GM21528 (cell line): ENCODE results near the gene ARMH4.

Source experiments
- ATAC-seq: cut with Tn5 transposase; IDR thresholded peaks from one replicate; pipeline ENCODE4 v1.9.1; 2021; ENCODE audit warnings: mild to moderate bottlenecking, moderate library complexity; ENCODE audit not compliant: unreplicated experiment, low FRiP score

ARMH4 gene

DNA sequence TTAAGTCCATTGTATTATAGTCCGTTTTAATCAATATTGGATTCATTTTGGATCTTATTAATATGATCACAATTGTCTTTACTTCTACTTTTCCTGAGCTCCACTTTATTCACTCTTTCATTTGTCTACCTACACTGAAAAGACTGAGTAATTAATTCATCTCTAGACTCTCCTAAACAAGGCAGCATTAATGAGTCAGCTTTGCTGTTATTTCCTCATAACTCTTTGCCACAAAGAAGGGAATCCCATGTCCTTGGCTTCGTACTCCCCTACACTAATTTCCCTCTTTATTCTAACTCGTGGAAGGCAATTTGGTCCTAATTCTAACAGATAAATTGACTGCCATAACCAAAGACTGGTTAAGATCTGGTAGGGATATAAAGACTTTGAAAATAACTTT, 91.9 kb downstream of the ARMH4 start:
- no peak for ATAC-seq

DNA sequence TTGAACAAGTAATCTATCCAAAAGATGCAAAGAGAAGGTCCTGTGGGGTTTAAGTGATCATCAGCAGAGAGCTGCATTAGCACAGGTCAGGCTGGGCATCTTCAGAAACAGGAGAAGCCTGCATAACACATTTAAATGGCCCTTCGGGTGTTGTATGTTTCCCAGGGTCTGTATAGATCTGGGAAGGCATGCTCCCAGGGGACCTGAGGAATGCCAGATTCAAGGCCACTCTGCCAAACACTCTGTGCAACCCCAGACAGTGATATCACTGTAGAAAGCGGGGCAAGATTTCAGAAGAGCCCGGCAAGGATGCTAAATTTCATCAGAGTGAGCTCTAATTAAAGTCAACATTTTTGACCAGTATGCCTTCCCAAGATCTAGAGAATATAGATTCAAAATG, 92.9 kb downstream of the ARMH4 start:
- no peak for ATAC-seq

DNA sequence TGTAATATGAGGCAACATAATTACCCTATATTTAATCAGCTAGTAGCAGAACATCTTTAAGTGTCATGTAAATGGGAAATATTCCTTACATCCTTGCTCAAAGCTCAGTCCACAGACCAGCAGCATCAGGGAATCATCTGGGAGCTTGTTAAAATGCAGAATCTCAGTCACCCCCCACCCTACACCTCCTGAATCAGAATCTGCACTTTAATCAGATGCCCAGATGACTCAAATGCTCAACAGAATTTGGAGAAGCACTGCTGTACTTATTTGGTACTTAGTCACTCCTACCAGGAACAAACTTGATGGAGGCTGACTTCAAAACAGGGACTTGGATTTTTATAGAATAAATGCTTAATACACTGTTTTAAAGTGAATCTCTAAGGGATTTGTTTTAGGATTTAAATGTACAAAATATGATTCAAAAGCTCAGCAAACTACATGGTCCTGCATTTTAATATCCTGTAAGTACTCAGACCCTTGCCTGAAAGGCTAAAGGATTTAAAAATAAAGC, 96.5 kb downstream of the ARMH4 start:
- ATAC-seq, result no peak

GRCh38 chr14:58054100-58054499, 97.9 kb downstream of the ARMH4 start:
- ATAC-seq, result no peak

GRCh38 chr14:58048219-58048618, 103.8 kb downstream of the ARMH4 start:
- no peak for ATAC-seq

DNA sequence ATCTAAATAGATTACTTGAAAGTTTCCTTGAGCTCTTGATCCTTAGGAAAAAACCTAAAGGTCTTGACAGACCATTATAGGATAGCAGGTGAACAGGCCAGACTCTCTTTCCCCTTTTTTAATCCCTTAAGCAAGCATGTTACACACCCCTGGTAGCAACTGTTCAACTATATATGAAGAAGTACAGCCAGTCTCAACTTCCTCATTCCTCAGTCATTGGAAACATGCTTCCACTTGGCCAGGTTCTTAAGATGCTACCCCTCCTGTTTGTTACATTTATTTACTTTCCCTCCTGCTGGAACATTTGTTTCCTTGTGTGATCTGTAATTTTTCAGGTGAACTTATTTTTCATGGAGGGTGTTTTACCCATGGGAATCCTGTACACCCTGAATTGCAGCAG, 124.1 kb downstream of the ARMH4 start:
- ATAC-seq, result no peak

DNA sequence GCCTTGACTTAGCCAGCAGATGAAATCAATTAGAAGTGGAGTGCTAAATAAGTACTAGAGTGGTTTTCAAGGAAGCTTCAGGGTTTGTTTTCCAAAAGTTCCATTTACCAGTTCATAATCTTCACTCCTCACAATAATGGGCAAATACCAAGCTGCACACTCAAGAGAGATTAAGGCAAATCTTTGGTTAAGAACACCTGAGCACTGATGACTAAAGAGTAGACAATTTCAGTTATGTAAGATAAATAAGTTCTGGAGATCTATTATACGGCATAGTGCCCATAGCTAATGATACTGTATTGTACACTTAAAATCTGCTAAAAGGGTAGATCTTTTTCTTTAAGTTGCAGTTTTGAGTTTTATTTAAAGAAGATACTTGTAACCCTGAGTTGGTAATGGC, 125.0 kb downstream of the ARMH4 start:
- ATAC-seq, result no peak

- ATAC-seq, result no peak
Observed at GRCh38 chr14:58026219-58026618, 125.8 kb downstream of the ARMH4 start.

- no peak for ATAC-seq
Observed at GRCh38 chr14:58014778-58015177, 137.2 kb downstream of the ARMH4 start.

GRCh38 chr14:58002618-58003017, 149.4 kb downstream of the ARMH4 start:
- no peak for ATAC-seq

- no peak for ATAC-seq
Observed at GRCh38 chr14:57999979-58000378, 152.0 kb downstream of the ARMH4 start.

DNA sequence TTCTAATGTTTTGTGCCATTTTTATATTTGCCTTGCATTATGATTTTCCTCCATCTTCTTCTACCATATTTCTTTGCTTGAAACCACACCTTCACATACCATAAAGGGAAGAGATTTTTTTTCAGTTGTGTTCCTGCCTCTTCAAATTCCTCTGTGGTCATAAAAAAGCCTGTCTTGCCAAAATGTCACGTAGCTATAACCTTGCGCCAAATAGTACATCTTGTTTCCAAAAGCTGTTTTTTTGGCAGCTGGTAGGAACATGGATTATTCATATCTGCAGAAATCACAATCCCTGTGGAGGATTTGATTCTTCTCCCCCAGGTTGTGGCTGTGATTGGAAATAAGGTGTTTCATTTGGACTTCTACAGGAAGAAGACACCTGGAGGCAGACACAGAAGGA, 152.5 kb downstream of the ARMH4 start:
- no peak for ATAC-seq

DNA sequence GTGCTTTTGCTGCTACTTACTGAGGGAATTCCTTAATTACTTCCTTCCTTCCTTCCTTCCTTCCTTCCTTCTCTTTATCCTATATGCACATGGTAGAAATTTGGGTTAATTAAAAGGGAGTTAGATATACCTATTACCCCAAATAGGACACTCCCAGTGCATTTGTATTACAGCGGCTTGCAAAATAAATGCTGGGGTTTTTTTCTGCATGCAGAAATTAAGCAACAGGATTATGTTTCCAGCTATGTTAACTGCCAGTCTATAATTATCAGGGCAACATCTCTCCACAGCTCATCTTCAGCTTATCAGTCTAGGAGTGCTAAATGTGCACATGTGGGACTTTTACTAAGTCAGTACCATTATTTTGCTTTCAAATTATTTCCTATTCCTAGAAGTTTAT, 153.2 kb downstream of the ARMH4 start:
- no peak for ATAC-seq

GRCh38 chr14:57991353-57991752, 160.7 kb downstream of the ARMH4 start:
- ATAC-seq, result no peak

DNA sequence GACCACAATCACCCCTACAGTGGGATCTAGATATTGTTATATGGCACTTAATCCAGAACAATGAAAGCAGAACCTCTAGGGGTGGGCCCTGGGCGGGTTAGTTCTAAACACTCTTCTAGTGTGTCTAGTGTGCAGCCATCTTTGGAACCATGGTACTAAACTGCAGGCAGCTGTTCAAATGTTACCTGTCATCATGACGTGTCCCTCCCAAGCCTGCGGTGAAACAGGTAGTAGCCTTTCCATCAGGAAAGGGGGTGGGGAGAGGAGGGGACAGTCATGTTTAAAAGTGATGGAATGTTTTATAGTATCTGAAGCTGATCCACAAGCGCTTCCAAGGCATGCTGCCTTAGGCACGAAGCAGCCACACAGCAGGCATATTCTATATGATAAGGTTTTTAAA, 163.6 kb downstream of the ARMH4 start:
- no peak for ATAC-seq

- no peak for ATAC-seq
Observed at GRCh38 chr14:57987596-57988300, 164.3 kb downstream of the ARMH4 start.

DNA sequence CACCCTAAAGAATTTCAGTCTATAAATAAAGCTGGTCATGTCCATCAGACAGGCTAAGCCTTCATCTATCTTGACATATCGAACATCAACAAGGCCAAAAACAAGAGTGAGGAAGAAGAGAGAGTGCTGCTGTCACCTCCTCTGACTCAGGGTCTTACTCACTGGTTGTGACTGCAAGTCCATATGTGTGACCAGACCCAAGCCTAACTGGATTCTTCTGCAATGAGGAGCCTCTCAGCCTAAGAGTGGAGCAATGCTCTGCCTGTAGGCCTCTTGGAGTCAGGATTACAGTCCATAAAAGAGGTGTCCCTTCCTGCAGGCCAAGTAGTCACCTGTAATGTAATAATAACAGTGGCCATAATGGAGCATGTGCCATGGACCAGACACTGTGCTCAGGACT, 165.0 kb downstream of the ARMH4 start:
- ATAC-seq, result no peak

DNA sequence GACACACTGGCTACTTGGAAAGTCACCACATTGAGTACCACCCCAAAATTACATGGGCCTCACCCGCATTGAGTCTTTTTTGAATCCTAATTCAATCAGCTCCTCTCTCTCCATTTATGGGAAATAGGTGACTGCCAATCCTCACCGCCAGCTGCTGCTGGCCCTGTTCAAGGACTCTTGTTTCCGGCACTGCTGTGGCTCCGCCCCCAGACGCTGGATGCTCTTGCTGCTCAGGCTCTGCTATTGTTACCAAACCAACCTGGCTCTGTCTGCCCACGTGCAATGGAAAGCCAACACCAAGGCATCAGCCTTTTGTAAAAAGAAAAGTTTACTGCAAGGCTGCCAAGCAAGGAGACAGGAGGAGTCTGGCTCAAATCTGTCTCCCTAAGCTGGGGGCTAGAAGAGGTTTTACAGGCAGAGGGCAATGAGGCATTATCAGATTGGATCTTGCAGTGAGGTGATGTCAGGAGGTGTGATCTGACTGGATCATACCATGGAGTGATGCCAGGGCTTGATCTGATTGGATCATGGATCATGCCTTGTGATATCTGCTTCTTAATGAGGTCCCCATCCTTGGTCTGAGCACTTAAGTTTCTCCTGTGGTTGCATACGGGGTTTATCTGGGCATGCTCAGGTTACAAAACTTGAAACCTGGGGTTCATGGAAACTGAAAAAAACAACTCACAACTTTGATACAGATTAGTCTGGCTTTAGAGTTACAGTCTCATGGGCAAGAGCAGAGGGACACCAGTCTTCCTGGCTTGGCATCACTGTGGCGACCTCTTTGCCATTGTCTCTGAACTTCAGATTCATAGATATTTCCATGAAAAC, 169.0 kb downstream of the ARMH4 start:
- no peak for ATAC-seq

DNA sequence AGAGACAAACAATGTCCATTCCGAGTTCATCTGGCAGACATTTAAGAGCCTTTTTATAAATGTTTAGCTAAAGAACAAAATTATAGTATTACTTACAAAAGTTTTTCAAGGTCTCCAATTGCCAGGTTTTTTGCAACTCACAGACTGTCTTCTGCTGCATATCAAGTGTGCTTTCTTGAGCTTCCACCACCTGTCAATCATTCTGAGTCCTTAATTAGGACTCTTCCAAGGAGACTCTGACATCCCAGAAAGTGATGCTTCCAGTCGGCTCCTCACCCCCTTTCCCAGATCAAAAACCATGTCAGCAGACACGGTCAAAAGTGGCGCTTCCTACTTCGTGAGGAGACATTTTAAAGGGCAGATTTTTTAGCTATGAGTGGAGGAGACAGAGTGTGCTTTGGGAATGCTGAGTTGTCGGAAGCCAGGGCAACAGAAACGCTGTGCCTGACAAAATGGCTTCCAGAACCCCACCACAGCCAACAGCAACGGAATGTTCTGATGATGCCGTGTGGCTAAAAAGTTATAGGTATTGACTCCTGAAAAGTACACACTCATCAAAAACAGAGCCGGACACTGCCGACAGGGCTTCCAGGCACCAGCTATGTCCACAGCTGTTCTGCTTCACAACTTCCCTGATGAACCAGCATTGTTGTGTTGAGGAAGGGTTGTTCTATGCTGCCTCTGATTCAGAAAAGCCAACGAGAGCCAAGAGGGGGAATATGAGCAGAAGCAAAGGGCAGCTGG, 170.0 kb downstream of the ARMH4 start:
- no peak for ATAC-seq

DNA sequence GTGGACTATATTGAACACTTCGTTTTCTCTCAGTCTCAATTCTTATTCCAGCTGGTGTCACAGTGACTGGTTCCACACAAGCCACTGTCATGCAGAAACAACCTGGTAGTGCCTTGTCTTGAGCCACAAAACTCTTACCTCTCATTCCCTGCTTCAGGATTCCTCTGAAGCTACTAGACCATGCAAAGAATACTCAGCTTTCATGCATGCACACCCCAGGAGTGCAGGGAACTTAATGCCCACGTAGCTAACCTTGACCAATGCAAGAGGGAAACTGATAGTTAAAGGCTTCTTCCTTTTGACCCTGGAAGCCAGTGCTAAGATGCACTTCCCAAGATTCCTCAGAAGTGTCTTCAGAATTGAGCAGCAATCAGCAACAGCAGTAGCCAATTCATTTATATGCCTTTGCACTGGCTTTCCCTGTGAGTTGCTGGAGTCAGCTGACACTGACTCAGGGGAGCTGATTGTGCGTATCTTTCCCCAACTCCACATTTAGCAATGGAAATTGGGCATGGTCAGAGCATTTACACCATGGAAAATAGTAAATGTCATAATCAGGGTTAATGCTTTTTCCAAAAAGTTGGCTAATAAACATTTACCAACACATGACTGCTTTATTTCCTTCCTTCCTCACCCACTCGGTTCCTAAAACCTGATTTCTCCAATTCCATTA, 172.5 kb downstream of the ARMH4 start:
- ATAC-seq, result no peak

DNA sequence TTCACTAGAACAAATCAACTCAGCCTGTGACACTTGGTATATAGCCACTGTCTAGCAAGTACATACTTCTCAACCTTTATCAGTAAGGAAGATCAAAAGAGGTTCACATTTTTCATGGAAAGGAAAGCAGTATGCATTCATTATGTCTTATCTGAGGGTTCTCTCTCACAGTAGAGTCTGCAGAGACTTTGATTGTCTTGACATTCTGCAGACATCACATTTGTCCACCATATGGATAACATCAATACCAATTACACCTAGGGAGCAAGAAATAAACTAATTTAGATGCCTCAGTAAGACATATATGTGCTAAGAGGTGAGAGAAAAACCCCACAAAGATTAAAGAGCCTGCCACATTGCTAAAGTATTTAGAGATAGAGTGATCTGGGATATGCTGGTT, 175.3 kb downstream of the ARMH4 start:
- no peak for ATAC-seq
